Measurements from ENCODE around the gene DCX. TPM values are rescaled to one million over a fixed set of nuclear protein-coding genes. Genes with fewer than 3 reads are reported as not detected.

DCX gene
- total and polyA plus RNA-seq, 8 donors: 0.13 to 0.33 (median 0.15) TPM; not detected in 2

GRCh38 chrX:111340054-111340453, 71.9 kb downstream of the DCX start:
- Histone ChIP-seq H3K4me1 (no peaks in the 10 kb centered on the region), H3K36me3 (no peaks in the 10 kb centered on the region), H3K27ac (no peak overlapping the region), H3K9me3 (no peaks in the 10 kb centered on the region), H3K27me3 (peaks cover 0 to 4% of the 10 kb centered on the region in 2 donors), H3K4me3 (no peak overlapping the region)
- DNase-seq (no peak), ATAC-seq (no peak)
- intact Hi-C loops (cut with DNase I): no loop called here
- TF ChIP-seq CTCF (IDR thresholded peaks at IDR 0.05): no peak

- no peak overlapping the region for H3K27ac ChIP-seq
- no peak for DNase-seq
- no peaks in the 10 kb centered on the region for H3K36me3 ChIP-seq
- TF ChIP-seq CTCF (IDR thresholded peaks at IDR 0.05): no peak
- no peaks in the 10 kb centered on the region for H3K9me3 ChIP-seq
- intact Hi-C loops (cut with DNase I): no loop called here
- ATAC-seq: no peak
- no peak overlapping the region for H3K4me3 ChIP-seq
- peaks cover 0 to 4% of the 10 kb centered on the region in 2 donors for H3K27me3 ChIP-seq
- H3K4me1 ChIP-seq: no peaks in the 10 kb centered on the region
Observed at GRCh38 chrX:111339212-111339611, 72.8 kb downstream of the DCX start.

GRCh38 chrX:111338095-111338698, 73.8 kb downstream of the DCX start:
- no peaks in the 10 kb centered on the region for H3K9me3 ChIP-seq
- DNase-seq (no peak), ATAC-seq (no peak)
- H3K4me1 ChIP-seq: no peaks in the 10 kb centered on the region
- intact Hi-C loops (cut with DNase I): no loop called here
- no peak overlapping the region for H3K4me3 ChIP-seq
- H3K36me3 ChIP-seq: no peaks in the 10 kb centered on the region
- TF ChIP-seq CTCF (IDR thresholded peaks at IDR 0.05): no peak
- peaks cover 0 to 4% of the 10 kb centered on the region in 2 donors for H3K27me3 ChIP-seq
- no peak overlapping the region for H3K27ac ChIP-seq

GRCh38 chrX:111337067-111337637, 74.8 kb downstream of the DCX start:
- Histone ChIP-seq H3K27me3 (peaks cover 0 to 4% of the 10 kb centered on the region in 2 donors), H3K27ac (no peak overlapping the region), H3K4me3 (no peak overlapping the region), H3K4me1 (no peaks in the 10 kb centered on the region), H3K9me3 (no peaks in the 10 kb centered on the region), H3K36me3 (no peaks in the 10 kb centered on the region)
- no peak for ATAC-seq
- intact Hi-C loops (cut with DNase I): no loop called here
- DNase-seq: no peak
- TF ChIP-seq CTCF (IDR thresholded peaks at IDR 0.05): no peak

- DNase-seq (no peak), ATAC-seq (no peak)
- Histone ChIP-seq H3K4me1 (no peaks in the 10 kb centered on the region), H3K9me3 (no peaks in the 10 kb centered on the region), H3K27me3 (peaks cover 0 to 4% of the 10 kb centered on the region in 2 donors), H3K36me3 (no peaks in the 10 kb centered on the region), H3K4me3 (no peak overlapping the region), H3K27ac (no peak overlapping the region)
- intact Hi-C loops (cut with DNase I): no loop called here
- no peak for TF ChIP-seq CTCF (IDR thresholded peaks at IDR 0.05)
Observed at GRCh38 chrX:111336141-111336540, 75.9 kb downstream of the DCX start.

Measured in left lung (tissue), 10 donors.